Loucy (cell line): ENCODE results near the gene CCDC186.

Experiments used
- H2AFZ ChIP-seq: fragments of 200-600 bp; sonication (generic); 2 replicates; pipeline ENCODE4 v1.6.0; 2016; ENCODE audit warnings: antibody characterized with exemption, mild to moderate bottlenecking, low read length, moderate library complexity
- H3F3A ChIP-seq: fragments of 200-600 bp; 2 replicates; pipeline ENCODE4 v1.6.0; 2016; ENCODE audit warnings: antibody characterized with exemption, low read depth, mild to moderate bottlenecking
- H3K27me3 ChIP-seq: fragments of 200-600 bp; sonication (generic); 2 replicates; pipeline ENCODE4 v1.6.1; 2014; ENCODE audit warnings: low read length, mild to moderate bottlenecking; ENCODE audit not compliant: insufficient read depth, poor library complexity, severe bottlenecking
- H3K36me3 ChIP-seq: fragments of 200-600 bp; sonication (generic); 2 replicates; pipeline ENCODE4 v1.6.1; 2016; ENCODE audit warnings: low read length; ENCODE audit not compliant: insufficient read depth
- H3K4me1 ChIP-seq: fragments of 200-600 bp; sonication (generic); 2 replicates; pipeline ENCODE4 v1.5.1; 2014; ENCODE audit warnings: low read length, mild to moderate bottlenecking; ENCODE audit not compliant: insufficient read depth, poor library complexity, severe bottlenecking
- H3K4me2 ChIP-seq: fragments of 200-600 bp; sonication (generic); 2 replicates; pipeline ENCODE4 v1.6.0; 2014; ENCODE audit warnings: antibody characterized with exemption, low read length, low read depth, mild to moderate bottlenecking; ENCODE audit not compliant: poor library complexity, severe bottlenecking
- H3K4me3 ChIP-seq: fragments of 200-600 bp; sonication (generic); 2 replicates; pipeline ENCODE4 v1.5.1; 2014; ENCODE audit warnings: low read length, mild to moderate bottlenecking, mixed read lengths; ENCODE audit not compliant: poor library complexity, severe bottlenecking
- H3K79me2 ChIP-seq: fragments of 200-600 bp; sonication (generic); 2 replicates; pipeline ENCODE4 v1.6.1; 2014; ENCODE audit warnings: low read length; ENCODE audit not compliant: insufficient read depth
- H3K9ac ChIP-seq: fragments of 200-600 bp; sonication (generic); 2 replicates; pipeline ENCODE4 v1.6.0; 2014; ENCODE audit warnings: mild to moderate bottlenecking, low read depth, low read length, moderate library complexity; ENCODE audit not compliant: poor library complexity, severe bottlenecking
- H3K9me2 ChIP-seq: fragments of 200-600 bp; sonication (generic); replicated peaks from 2 replicates; pipeline ENCODE4 v1.6.1; 2016; ENCODE audit warnings: low read depth, low read length, mixed read lengths
- H3K9me3 ChIP-seq: fragments of 200-600 bp; sonication (generic); 2 replicates; pipeline ENCODE4 v1.6.1; 2014; ENCODE audit warnings: mild to moderate bottlenecking, antibody characterized with exemption, low read length, low read depth; ENCODE audit not compliant: insufficient read depth
- H4K20me1 ChIP-seq: fragments of 200-600 bp; sonication (generic); 2 replicates; pipeline ENCODE4 v1.6.0; 2014; ENCODE audit warnings: antibody characterized with exemption, low read length, mild to moderate bottlenecking; ENCODE audit not compliant: insufficient read depth, poor library complexity, severe bottlenecking
- EZH2phosphoT487 ChIP-seq: fragments of 200-600 bp; IDR thresholded peaks from 2 replicates; pipeline ENCODE4 v1.6.1; 2018; ENCODE audit warnings: antibody characterized with exemption, mild to moderate bottlenecking, moderate library complexity, borderline replicate concordance
- TF ChIP-seq, protein P1 (sequence below): fragments of 200-600 bp; sonication (generic); conservative IDR thresholded peaks from 2 replicates; pipeline ENCODE4 v1.5.1; 2014; ENCODE audit warnings: mild to moderate bottlenecking, antibody characterized with exemption, low read length

Gene CCDC186

DNA sequence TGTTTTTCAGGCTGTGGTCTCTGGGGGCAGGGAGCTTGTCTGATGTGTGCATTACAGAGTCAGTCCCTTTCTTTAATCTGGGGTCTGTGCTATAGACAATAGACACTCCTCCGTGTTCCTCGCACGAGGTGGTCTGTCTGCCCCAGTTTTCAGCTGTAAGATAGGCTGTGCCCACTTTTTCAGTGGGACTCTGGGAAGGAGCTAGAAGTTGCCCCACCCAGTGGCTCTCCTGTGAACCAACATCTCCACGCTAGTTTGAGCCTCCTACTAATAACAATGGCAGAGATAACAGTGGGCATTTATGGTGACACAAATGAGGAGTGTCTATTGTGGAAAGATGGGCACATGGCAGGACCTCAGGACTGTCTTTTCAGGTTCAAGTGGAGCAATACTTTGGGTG, 86.3 kb downstream of the CCDC186 start:
- Histone ChIP-seq H3K9ac (no peak overlapping the region), H3F3A (peaks cover 5% of the 10 kb centered on the region; the same call in 1 of the 2 replicates), H4K20me1 (no peaks in the 10 kb centered on the region), H3K4me2 (no peak overlapping the region), H3K9me2 (no peaks in the 10 kb centered on the region), H3K4me3 (no peak overlapping the region), H2AFZ (peak overlapping the region; percentile 73), H3K36me3 (no peaks in the 10 kb centered on the region), H3K9me3 (no peaks in the 10 kb centered on the region), H3K4me1 (peaks cover 15% of the 10 kb centered on the region), H3K27me3 (no peaks in the 10 kb centered on the region), H3K79me2 (no peaks in the 10 kb centered on the region)
- no peak for TF ChIP-seq EZH2phosphoT487
- TF ChIP-seq, protein P1, sequence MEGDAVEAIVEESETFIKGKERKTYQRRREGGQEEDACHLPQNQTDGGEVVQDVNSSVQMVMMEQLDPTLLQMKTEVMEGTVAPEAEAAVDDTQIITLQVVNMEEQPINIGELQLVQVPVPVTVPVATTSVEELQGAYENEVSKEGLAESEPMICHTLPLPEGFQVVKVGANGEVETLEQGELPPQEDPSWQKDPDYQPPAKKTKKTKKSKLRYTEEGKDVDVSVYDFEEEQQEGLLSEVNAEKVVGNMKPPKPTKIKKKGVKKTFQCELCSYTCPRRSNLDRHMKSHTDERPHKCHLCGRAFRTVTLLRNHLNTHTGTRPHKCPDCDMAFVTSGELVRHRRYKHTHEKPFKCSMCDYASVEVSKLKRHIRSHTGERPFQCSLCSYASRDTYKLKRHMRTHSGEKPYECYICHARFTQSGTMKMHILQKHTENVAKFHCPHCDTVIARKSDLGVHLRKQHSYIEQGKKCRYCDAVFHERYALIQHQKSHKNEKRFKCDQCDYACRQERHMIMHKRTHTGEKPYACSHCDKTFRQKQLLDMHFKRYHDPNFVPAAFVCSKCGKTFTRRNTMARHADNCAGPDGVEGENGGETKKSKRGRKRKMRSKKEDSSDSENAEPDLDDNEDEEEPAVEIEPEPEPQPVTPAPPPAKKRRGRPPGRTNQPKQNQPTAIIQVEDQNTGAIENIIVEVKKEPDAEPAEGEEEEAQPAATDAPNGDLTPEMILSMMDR = peak; percentile 59

DNA sequence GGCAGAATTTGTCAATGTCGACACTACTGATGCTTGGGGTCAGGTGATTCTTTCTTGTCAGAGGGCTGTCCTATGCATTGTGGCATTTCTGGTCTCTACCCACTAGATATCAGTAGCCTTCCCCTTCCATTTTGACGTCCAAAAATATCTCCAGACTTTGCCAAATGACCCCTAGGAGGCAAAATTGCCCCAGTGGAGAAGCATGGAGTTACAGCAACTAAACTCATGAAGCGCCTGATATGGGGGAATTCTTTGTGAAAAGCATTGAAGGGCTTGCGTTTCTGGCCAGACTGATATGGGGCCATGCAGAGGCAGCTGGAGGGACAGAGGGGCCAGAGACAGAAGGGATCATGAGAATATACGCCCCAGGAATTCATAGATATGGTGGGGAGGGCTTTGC, 86.7 kb downstream of the CCDC186 start:
- no peak for TF ChIP-seq EZH2phosphoT487
- TF ChIP-seq, protein P1 = peak; percentile 53
- no peaks in the 10 kb centered on the region for H3K27me3 ChIP-seq

DNA sequence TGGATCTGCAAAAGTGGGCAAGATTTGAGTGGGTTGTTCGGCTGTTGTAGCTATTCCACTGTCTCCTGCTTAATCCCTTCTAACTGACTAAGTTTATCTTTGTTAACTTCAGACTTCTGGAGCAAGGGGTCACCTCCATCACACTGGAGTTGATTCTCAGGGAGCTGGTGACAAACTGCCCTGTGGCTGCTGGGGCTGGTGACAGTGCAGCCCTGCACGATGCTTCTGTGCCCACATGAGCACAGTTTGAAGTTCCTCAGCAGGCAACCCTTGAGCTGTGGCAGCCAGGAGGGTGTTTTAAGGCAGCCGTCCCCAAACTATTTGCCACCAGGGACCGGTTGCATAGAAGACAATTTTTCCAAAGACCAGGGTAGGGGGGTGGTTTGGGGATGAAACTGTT, 89.8 kb downstream of the CCDC186 start:
- Histone ChIP-seq H3F3A (peaks cover 5% of the 10 kb centered on the region; the same call in 1 of the 2 replicates), H3K4me1 (peaks cover 17% of the 10 kb centered on the region), H3K36me3 (no peaks in the 10 kb centered on the region), H3K9ac (no peak overlapping the region), H3K79me2 (no peaks in the 10 kb centered on the region), H3K9me3 (no peaks in the 10 kb centered on the region), H2AFZ (no peak overlapping the region; the same call in 1 of the 2 replicates), H3K4me2 (no peak overlapping the region), H3K4me3 (no peak overlapping the region), H4K20me1 (no peaks in the 10 kb centered on the region), H3K27me3 (no peaks in the 10 kb centered on the region), H3K9me2 (no peaks in the 10 kb centered on the region)
- TF ChIP-seq EZH2phosphoT487 = no peak
- TF ChIP-seq, protein P1 = no peak

More for the DNA sequence above, 86.7 kb downstream of the CCDC186 start:
- Histone ChIP-seq H3K4me2 (no peak overlapping the region), H3K79me2 (no peaks in the 10 kb centered on the region), H3K9me3 (no peaks in the 10 kb centered on the region), H3F3A (peaks cover 5% of the 10 kb centered on the region; the same call in 1 of the 2 replicates), H3K9me2 (no peaks in the 10 kb centered on the region), H3K4me3 (no peak overlapping the region), H3K4me1 (peaks cover 17% of the 10 kb centered on the region), H3K36me3 (no peaks in the 10 kb centered on the region), H4K20me1 (no peaks in the 10 kb centered on the region), H3K9ac (no peak overlapping the region), H2AFZ (peak overlapping the region; percentile 73)
